HepG2 (cell line): ENCODE results near the gene UTS2R. TPM values are rescaled to one million over a fixed set of nuclear protein-coding genes. Genes with fewer than 3 reads are reported as not detected.
A peak's percentile ranks its signal among the peaks of the same experiment; 100 is the strongest.

Experiments used
- BRCA1 ChIP-seq: sonication (generic); formaldehyde crosslinking; IDR thresholded peaks from 2 replicates; pipeline ENCODE4 v1.4.0; 2020; ENCODE audit warnings: missing genetic modification reagents
- SYNCRIP ChIP-seq: fragments of 200-400 bp; formaldehyde crosslinking; IDR thresholded peaks from 2 replicates; pipeline ENCODE4 v1.6.1; 2018; ENCODE audit warnings: mild to moderate bottlenecking, low read depth, low read length; ENCODE audit not compliant: insufficient read depth
- TAF1 ChIP-seq: sonication (generic); formaldehyde crosslinking; IDR thresholded peaks from 2 replicates; pipeline ENCODE4 v1.4.0; 2020; ENCODE audit warnings: missing genetic modification reagents
- ZNF484 ChIP-seq: sonication (generic); formaldehyde crosslinking; IDR thresholded peaks from 2 replicates; pipeline ENCODE4 v1.5.1; 2020; ENCODE audit warnings: mild to moderate bottlenecking, low read depth, missing genetic modification reagents, borderline replicate concordance
- ZNF562 ChIP-seq: sonication (generic); formaldehyde crosslinking; IDR thresholded peaks from 2 replicates; pipeline ENCODE4 v1.8.0; 2022; ENCODE audit warnings: missing genetic modification reagents, borderline replicate concordance
- ZNF75D ChIP-seq: sonication (generic); formaldehyde crosslinking; IDR thresholded peaks from 2 replicates; pipeline ENCODE4 v1.8.1; 2023; ENCODE audit warnings: missing genetic modification reagents, mild to moderate bottlenecking, borderline replicate concordance
- ZNF782 ChIP-seq: sonication (generic); formaldehyde crosslinking; IDR thresholded peaks from 2 replicates; pipeline ENCODE4 v1.4.0; 2020; ENCODE audit warnings: missing genetic modification reagents, mild to moderate bottlenecking, borderline replicate concordance
- polyA plus RNA-seq, 8 experiments: library from polyadenylated mRNA; depleted of rRNA in 3 of 8; stranded (reverse) in 7 of 8; unstranded in 1 of 8; fragments of >200 nt; fragmentation: Illumina TruSeq in 4 of 8; extraction: Trizol in 4 of 8; gene quantifications; 2 replicates each; pipeline versions ENCODE4 v1.2.1 to v1.2.3, GENCODE V29; 2011 to 2016; ENCODE audit warnings: low read depth in 4 of 8, missing spikeins in 1 of 8, mixed read lengths in 1 of 8; ENCODE audit not compliant: insufficient read depth in 1 of 8
- total RNA-seq, 5 experiments: library from RNA; depleted of rRNA; stranded (reverse); fragments of >200 nt; fragmentation: Illumina TruSeq; extraction: Trizol; gene quantifications; 2 replicates each; pipeline ENCODE4 v1.2.3, GENCODE V29; 2016; ENCODE audit warnings: low read depth in 1 of 5
- TF ChIP-seq, protein P1 (sequence below): sonication (generic); formaldehyde crosslinking; IDR thresholded peaks from 2 replicates; pipeline ENCODE4 v1.4.0; 2020; ENCODE audit warnings: missing genetic modification reagents
- TF ChIP-seq, protein P2 (sequence below): sonication (generic); formaldehyde crosslinking; IDR thresholded peaks from 2 replicates; pipeline ENCODE4 v1.8.0; 2022; ENCODE audit warnings: mild to moderate bottlenecking, missing genetic modification reagents
- TF ChIP-seq, protein P3 (sequence below): sonication (generic); formaldehyde crosslinking; IDR thresholded peaks from 2 replicates; pipeline ENCODE4 v1.5.0; 2020; ENCODE audit warnings: mild to moderate bottlenecking, missing genetic modification reagents
- TF ChIP-seq, protein P4 (sequence below): sonication (generic); formaldehyde crosslinking; IDR thresholded peaks from 2 replicates; pipeline ENCODE4 v1.5.0; 2020; ENCODE audit warnings: missing genetic modification reagents
- TF ChIP-seq, protein P5 (sequence below): sonication (generic); formaldehyde crosslinking; IDR thresholded peaks from 2 replicates; pipeline ENCODE4 v1.4.0; 2020; ENCODE audit warnings: mild to moderate bottlenecking, missing genetic modification reagents

The UTS2R gene
- total and polyA plus RNA-seq, 2 of the 13 experiments (the other 11 are each of a cell fraction or from before 2014, with no cell fraction given): 0.13 to 0.15 TPM

DNA sequence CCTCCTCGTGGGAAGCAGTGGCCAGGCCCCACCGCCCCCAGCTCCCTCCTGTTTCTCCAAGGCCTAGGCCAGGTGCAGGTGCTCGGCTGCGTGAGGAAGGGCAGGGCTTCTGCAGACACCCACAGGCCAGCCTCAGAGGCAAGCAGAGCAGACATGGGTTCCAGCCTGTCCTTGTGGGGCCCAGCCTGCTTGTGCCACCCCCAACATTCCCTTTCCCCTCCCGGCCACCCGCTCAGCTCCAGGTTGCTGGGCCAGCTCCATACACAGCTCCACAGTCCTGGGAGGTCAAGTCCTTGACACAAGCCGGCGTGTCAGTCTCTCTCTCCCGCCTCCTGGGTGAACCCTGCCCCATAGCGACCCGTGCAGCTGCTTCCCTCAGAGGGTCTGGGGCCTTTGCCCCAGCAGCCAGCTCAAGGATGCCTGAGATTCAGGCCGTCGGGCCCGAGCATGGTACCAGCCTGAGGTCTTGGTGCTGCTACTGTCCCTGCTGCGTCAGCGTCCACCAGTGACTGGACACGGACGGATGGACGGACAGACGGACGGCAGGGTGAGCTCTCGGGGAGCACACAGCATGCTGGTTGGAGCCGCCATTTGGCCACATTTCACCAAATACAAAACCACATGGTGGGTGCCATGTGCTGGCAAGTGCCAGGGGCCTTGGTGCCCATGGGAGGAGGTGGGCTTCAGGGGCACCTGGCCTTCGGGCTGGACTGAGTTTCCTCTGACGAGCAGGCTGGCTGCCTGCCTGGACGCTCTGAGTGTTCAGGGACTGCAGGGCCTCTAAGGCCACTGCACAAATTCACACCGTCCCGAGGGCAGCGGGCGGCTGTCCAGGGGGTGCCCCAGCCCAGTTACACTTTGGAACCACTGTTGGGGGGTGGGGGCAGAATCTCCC lies 46.0 kb upstream of the UTS2R start (continued):
- TF ChIP-seq ZNF782: peak; percentile 82; the same call in 1 of the 2 replicates
- TF ChIP-seq, protein P1, sequence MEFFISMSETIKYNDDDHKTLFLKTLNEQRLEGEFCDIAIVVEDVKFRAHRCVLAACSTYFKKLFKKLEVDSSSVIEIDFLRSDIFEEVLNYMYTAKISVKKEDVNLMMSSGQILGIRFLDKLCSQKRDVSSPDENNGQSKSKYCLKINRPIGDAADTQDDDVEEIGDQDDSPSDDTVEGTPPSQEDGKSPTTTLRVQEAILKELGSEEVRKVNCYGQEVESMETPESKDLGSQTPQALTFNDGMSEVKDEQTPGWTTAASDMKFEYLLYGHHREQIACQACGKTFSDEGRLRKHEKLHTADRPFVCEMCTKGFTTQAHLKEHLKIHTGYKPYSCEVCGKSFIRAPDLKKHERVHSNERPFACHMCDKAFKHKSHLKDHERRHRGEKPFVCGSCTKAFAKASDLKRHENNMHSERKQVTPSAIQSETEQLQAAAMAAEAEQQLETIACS (CRISPR knock-in tag): 0 out of 2 replicates have a peak, but pooled peaks have one; percentile 18
- TF ChIP-seq, protein P2, sequence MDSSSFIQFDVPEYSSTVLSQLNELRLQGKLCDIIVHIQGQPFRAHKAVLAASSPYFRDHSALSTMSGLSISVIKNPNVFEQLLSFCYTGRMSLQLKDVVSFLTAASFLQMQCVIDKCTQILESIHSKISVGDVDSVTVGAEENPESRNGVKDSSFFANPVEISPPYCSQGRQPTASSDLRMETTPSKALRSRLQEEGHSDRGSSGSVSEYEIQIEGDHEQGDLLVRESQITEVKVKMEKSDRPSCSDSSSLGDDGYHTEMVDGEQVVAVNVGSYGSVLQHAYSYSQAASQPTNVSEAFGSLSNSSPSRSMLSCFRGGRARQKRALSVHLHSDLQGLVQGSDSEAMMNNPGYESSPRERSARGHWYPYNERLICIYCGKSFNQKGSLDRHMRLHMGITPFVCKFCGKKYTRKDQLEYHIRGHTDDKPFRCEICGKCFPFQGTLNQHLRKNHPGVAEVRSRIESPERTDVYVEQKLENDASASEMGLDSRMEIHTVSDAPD (CRISPR knock-in tag): no peak; the same call in 1 of the 2 replicates
- TF ChIP-seq BRCA1 (CRISPR knock-in tag): no peak
- no peak for TF ChIP-seq ZNF484
- TF ChIP-seq TAF1: peak; percentile 44; the same call in 1 of the 2 replicates
- TF ChIP-seq, protein P3, sequence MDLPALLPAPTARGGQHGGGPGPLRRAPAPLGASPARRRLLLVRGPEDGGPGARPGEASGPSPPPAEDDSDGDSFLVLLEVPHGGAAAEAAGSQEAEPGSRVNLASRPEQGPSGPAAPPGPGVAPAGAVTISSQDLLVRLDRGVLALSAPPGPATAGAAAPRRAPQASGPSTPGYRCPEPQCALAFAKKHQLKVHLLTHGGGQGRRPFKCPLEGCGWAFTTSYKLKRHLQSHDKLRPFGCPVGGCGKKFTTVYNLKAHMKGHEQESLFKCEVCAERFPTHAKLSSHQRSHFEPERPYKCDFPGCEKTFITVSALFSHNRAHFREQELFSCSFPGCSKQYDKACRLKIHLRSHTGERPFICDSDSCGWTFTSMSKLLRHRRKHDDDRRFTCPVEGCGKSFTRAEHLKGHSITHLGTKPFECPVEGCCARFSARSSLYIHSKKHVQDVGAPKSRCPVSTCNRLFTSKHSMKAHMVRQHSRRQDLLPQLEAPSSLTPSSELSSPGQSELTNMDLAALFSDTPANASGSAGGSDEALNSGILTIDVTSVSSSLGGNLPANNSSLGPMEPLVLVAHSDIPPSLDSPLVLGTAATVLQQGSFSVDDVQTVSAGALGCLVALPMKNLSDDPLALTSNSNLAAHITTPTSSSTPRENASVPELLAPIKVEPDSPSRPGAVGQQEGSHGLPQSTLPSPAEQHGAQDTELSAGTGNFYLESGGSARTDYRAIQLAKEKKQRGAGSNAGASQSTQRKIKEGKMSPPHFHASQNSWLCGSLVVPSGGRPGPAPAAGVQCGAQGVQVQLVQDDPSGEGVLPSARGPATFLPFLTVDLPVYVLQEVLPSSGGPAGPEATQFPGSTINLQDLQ (CRISPR knock-in tag): no peak
- no peak for TF ChIP-seq ZNF75D (CRISPR knock-in tag)
- TF ChIP-seq, protein P4, sequence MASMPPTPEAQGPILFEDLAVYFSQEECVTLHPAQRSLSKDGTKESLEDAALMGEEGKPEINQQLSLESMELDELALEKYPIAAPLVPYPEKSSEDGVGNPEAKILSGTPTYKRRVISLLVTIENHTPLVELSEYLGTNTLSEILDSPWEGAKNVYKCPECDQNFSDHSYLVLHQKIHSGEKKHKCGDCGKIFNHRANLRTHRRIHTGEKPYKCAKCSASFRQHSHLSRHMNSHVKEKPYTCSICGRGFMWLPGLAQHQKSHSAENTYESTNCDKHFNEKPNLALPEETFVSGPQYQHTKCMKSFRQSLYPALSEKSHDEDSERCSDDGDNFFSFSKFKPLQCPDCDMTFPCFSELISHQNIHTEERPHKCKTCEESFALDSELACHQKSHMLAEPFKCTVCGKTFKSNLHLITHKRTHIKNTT (CRISPR knock-in tag): no peak
- TF ChIP-seq SYNCRIP: no peak
- TF ChIP-seq, protein P5, sequence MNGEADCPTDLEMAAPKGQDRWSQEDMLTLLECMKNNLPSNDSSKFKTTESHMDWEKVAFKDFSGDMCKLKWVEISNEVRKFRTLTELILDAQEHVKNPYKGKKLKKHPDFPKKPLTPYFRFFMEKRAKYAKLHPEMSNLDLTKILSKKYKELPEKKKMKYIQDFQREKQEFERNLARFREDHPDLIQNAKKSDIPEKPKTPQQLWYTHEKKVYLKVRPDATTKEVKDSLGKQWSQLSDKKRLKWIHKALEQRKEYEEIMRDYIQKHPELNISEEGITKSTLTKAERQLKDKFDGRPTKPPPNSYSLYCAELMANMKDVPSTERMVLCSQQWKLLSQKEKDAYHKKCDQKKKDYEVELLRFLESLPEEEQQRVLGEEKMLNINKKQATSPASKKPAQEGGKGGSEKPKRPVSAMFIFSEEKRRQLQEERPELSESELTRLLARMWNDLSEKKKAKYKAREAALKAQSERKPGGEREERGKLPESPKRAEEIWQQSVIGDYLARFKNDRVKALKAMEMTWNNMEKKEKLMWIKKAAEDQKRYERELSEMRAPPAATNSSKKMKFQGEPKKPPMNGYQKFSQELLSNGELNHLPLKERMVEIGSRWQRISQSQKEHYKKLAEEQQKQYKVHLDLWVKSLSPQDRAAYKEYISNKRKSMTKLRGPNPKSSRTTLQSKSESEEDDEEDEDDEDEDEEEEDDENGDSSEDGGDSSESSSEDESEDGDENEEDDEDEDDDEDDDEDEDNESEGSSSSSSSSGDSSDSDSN (CRISPR knock-in tag): peak; percentile 99
- TF ChIP-seq ZNF562: no peak
